Urothelium cell line (cell line): ENCODE results near the gene HMGXB4.
"Not testable (repeated sequence)": the region's sequence is repeated elsewhere in the genome, so short reads cannot be mapped to it uniquely, and the experiment has no call there.

Source experiments
- DNase-seq: peaks from one replicate; pipeline ENCODE4 v3.0.0; 2011; ENCODE audit warnings: low spot score, mixed read lengths
- FAIRE-seq: peaks from 2 replicates; lab custom pipeline; 2011; peaks lifted over from hg19 to GRCh38; lab: Jason Lieb, UNC

The HMGXB4 gene

DNA sequence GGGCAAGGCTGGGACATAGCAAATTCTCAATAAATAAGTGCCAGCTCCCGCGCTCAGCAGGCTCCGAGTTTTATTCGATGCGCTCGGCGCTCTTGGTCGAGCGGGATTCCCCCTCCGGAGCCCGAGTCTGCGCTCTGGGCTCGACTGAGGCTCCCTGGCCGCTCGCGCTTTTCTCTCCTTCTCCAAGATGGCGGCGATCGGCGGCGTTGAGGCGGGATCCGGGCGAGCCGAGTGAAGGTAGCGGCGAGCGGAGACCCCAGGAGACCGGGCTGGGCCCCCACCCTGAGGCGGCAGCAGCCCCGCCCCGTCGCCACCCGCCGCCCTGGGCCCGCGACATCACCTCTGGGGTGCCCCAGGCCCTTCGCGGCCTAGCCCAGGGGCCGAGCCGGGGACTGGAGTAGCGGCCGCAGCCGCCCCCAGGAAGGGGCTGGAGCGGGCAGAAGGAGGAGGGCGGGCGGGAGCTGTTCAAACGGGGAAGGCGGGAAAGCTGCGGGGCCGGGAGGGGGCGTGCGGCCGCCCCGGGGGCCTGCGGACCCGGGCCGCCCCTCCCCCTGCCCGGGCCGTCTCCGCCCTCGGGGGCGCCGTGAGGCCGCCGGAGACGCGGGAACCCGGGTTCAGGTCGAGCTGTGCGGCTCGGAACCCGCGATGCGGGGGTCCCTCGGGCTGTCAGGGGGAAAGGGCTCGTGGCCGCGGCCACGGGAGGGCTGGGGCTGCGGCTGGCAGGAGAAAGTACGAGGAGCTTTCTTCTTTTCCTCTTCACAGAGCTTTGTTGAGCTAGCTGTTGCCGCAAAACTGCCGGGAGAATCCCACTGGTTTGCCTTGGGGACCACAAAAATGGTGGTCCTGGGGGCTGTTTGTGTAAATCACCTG lies at the start of gene HMGXB4:
Gene HMGXB4 (plus strand): TSS at position 173 of the 870 bp plus-strand sequence. CDS start 4,898 bp downstream, outside the sequence.
- DNase-seq (peak; percentile 100), FAIRE-seq (peak; percentile 96)

GRCh38 chr22:35208003-35208402 lies 49.3 kb upstream of the HMGXB4 start:
- no peak for DNase-seq
- no peak for FAIRE-seq

- peak; percentile 68 for FAIRE-seq
- DNase-seq = no peak
These were observed 48.1 kb upstream of the HMGXB4 start for GRCh38 chr22:35209203-35209602.

GRCh38 chr22:35212009-35212408 lies 45.3 kb upstream of the HMGXB4 start:
- FAIRE-seq = no peak
- DNase-seq = no peak

DNA sequence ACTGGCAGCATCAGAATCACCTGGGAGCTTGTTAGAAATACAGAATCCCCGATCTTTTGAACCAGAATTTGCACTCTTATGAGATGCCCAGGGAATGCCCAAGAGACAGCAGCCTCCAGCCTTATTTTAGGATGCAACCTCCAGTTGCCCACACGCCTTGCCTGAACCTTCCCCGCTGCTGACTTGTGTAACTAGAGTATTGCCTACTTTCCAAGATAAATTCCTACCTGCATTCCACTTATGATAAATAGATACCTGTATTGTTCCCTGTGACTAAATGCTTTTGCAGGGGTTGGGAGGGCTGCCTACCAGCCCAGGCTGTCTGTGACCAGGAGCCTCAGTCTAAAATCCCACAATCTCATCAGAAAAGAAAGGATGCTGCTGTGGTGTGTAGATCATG lies 44.3 kb upstream of the HMGXB4 start:
- DNase-seq = no peak
- no peak for FAIRE-seq

- no peak for DNase-seq
- no peak for FAIRE-seq
These were observed 42.3 kb upstream of the HMGXB4 start for GRCh38 chr22:35214968-35215367.

- DNase-seq = no peak
- peak; percentile 92 for FAIRE-seq
These were observed 41.3 kb upstream of the HMGXB4 start for GRCh38 chr22:35215993-35216392.

DNA sequence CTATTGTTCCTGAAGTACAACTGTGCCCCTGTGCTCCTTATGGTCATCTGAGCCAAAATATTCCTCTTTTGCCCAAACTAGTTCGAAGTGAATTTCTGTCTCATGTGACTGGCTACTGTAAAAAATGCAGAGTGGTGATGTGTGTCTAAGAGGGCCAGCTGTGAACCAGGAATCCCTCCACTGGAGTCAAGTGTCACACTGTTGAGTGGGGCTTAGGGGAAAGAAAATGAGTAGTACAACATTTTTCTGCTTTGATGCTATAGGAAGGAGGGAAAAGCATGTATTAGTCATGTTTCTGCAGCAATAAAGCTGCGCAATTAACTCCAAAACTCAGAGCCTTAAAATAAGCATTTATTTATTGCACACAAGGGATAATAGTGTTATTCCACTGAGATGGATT lies 39.8 kb upstream of the HMGXB4 start:
- FAIRE-seq (no peak), DNase-seq (no peak)

DNA sequence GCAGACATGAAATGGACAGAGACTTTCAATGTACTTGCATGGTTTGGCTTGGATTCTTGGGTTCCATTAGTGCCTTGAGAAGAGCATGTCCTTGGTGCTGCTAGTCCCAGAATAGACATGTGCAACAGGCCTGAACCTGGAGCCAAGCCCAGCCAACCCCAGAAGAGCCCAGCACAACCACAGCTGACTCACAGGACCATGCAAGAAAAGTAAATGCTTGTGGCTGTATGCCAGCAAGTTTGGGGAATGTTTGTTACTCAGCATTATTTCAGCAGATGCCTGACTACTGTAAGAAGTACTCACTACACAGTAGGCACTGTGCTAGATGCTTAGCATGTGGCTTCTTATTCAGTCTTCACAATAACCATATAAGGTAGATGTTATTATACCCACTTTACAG lies 39.2 kb upstream of the HMGXB4 start:
- peak; percentile 45 for DNase-seq
- FAIRE-seq = no peak

GRCh38 chr22:35219012-35219411 lies 38.3 kb upstream of the HMGXB4 start:
- peak; percentile 91 for DNase-seq
- peak; percentile 100 for FAIRE-seq

DNA sequence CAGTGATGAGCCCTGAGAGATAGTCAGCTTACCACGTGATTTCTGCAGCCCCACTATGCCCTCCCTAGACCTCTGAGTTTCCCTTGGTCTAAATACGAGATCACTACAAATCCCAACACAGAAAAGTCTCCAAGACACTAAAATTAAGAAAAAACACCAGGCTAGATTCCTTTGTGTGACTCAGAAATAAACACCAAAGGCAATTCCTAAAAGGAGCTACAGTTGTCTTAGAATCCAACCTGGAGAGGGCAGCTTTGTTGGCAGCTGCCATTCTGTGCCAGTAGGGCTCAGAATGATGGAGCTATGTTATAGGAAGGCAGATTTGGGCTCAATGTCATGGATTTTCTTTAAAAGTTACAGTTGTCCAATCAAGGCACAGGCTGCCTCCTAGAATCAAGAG lies 37.1 kb upstream of the HMGXB4 start:
- DNase-seq = no peak
- FAIRE-seq = no peak

GRCh38 chr22:35225010-35225409 lies 32.3 kb upstream of the HMGXB4 start:
- FAIRE-seq (no peak), DNase-seq (no peak)

GRCh38 chr22:35226958-35227647 lies 30.2 kb upstream of the HMGXB4 start:
- DNase-seq (no peak), FAIRE-seq (peak; percentile 91)

DNA sequence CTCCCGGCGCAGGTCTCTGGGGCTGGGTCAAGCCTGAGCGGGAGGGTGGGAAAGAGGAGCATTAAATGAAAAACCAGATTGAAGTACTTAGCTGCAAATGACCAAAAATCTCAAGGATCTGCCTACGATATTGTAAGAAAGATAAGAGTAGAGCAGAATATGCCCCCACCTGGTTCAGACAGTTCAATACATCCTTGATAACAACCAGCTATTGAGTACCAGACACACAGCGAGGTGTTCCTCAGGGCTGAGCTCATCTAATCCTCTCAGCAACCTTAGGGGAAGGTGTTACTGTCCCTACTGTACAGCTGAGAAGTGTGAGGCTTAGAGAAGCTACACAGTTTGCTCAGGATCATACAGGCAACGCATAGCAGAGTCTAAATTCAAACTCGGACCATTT lies 27.4 kb upstream of the HMGXB4 start:
- no peak for DNase-seq
- FAIRE-seq = peak; percentile 82

GRCh38 chr22:35230417-35230816 lies 26.9 kb upstream of the HMGXB4 start:
- no peak for FAIRE-seq

DNA sequence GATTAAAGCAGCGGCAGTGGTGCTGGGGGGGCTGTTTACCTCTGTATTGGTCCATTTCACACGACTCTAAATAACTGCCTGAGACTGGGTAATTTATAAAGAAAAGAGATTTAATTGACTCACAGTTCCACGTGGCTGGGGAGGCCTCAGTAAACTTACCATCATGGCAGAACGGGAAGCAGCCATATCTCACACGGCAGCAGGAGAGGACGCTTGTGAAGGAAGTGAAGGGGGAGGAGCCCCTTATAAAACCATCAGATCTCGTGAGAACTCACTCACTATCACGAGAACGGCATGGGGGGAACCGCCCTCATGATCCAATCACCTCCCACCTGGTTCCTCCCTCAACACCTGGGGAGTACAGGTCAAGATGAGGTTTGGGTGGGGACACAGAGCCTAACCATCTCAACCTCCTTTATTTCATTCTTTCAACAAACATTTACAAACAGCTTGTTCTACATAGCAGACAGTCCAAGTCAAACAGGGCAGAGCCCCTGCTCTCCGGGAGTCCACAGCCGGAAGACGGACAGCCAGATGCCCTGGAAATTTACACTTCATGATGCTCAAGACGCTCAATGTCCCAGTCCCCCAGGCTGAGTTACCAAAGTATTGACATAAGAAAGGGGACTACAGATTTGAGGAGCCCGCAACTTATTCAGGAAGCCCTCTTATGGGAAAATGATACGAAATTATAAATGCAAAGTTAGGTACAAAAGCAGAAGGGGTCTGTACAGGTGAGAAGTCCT lies 26.3 kb upstream of the HMGXB4 start:
- FAIRE-seq = peak; percentile 98
- DNase-seq = peak; percentile 72

More at GRCh38 chr22:35230417-35230816, 26.9 kb upstream of the HMGXB4 start:
- no peak for DNase-seq

- FAIRE-seq (no peak), DNase-seq (peak; percentile 95)
These were observed 25.7 kb upstream of the HMGXB4 start for GRCh38 chr22:35231585-35232084.

GRCh38 chr22:35238749-35239148 lies 18.5 kb upstream of the HMGXB4 start:
- DNase-seq, FAIRE-seq: not testable (repeated sequence)

- peak; percentile 66 for FAIRE-seq
- DNase-seq = not testable (repeated sequence)
These were observed 12.8 kb upstream of the HMGXB4 start for GRCh38 chr22:35244507-35244906.

DNA sequence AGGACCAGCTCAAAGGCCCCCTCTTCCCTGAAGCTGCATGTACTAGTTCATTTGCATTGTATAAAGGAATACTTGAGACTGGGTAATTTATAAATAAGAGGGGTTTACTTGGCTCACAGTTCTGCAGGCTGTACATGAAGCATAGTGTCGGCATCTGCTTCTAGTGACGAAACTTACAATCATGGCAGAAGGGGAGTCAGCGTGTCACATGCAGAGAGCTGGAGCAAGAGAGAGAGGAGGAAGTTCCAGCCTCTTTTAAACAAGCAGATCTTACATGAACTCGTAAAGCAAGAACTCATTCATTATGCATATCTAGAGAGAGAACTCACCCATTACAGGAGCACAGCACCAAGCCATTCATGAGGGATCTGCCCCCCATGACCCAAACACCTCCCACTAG lies 7.1 kb upstream of the HMGXB4 start:
- DNase-seq (no peak), FAIRE-seq (no peak)

DNA sequence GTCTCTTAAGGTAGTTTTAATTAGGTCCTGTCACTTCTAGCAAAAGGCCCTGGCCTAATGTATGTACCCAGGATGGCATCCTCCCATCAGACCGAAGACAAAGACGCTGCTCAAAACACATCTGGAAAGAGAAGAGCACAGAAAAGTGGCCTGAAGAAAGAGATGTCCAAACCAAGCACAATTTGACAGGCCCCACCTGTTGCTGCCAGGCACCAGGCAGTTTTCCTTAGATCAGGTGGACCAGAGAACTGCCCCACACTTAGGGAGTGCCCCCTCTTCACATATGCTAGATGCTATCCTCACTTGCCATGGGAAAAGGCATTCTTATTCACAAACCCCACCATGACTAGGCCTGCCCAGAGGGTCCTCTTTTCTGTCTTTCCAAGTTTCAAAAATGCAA lies 3.3 kb upstream of the HMGXB4 start:
- DNase-seq (no peak), FAIRE-seq (no peak)
